ENCODE data around the gene PEX12.

- TF ChIP-seq POLR2A (IDR thresholded peaks at IDR 0.05) (no peak), CTCF (IDR thresholded peaks at IDR 0.05) (no peak)
Observed at GRCh38 chr17:35605678-35606077, 27.3 kb upstream of the PEX12 start.

Data from prostate gland (tissue), 2 donors.